ENCODE measurements around the gene AMOTL2.

AMOTL2 gene

DNA sequence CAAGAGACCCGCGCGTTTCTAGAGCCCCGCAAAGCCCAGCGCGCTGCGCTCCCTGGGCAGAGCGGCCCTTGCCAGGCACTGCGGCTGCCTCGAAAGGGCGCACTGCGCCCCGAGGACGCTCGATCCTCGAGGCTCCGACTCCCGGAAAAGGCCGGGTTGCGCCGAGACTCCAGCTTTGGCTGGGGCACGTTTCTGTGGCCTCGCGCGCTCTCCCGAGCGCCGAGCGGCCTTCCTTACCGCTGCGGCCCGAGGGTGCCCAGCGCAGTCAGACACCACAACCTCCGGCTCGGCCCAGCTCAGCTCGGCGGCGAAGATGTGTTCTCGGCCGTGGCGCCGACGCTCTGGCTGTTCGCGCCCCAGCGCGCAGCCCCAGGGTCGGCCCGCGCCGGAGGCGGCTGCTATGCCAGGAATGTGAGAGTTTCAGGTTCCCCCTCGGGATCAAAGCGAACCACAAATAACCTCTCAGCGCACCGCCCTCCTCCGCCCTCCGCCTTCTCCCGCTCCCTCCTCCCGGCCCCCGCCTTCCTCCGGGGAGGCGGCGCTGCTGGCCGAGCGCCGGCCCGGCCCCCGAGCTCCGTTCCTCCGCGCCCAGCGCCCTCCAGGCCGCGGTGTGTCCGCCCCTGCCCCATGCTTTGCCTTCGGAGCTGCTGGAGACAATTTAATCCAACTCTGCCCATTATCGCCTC lies at the start of gene AMOTL2:
AMOTL2 (minus strand) TSS at position 343 of the 686 bp plus-strand sequence. CDS start 3,014 bp downstream, outside the sequence.
- DNase-seq (ENCODE audit: extremely low read depth, low read depth) = peak; percentile 89
- peak within 1 kb of the TSS; percentile 95 for H3K4me3 ChIP-seq (replicated peaks; ENCODE audit: low read depth, low read length)
- TF ChIP-seq, protein P1, sequence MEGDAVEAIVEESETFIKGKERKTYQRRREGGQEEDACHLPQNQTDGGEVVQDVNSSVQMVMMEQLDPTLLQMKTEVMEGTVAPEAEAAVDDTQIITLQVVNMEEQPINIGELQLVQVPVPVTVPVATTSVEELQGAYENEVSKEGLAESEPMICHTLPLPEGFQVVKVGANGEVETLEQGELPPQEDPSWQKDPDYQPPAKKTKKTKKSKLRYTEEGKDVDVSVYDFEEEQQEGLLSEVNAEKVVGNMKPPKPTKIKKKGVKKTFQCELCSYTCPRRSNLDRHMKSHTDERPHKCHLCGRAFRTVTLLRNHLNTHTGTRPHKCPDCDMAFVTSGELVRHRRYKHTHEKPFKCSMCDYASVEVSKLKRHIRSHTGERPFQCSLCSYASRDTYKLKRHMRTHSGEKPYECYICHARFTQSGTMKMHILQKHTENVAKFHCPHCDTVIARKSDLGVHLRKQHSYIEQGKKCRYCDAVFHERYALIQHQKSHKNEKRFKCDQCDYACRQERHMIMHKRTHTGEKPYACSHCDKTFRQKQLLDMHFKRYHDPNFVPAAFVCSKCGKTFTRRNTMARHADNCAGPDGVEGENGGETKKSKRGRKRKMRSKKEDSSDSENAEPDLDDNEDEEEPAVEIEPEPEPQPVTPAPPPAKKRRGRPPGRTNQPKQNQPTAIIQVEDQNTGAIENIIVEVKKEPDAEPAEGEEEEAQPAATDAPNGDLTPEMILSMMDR (IDR thresholded peaks at IDR 0.05; ENCODE audit: low read depth, low read length, missing control alignments) = no peak

DNA sequence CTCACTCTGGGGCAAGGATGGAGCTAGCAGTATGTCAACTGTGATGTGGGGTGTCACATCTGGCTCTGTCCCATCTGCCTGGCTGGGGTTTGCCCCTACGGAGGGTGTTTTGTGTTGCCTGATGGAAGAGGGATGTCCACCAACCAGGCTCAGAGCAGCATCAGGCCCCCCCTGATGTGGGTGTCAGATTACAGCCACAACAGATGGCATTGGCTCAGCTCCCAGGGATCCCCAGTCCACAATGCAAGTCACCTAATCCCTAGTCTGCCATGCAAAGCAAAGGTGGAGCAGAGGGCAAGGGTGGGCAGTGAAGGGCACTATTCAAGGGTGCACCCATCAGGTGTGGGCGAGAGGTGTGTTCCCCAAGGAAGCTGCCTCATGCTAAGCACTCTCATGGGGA lies 48.9 kb upstream of the AMOTL2 start:
- no peak overlapping the region for H3K4me3 ChIP-seq (replicated peaks; ENCODE audit: low read depth, low read length)
- peak; percentile 49 for DNase-seq (ENCODE audit: extremely low read depth, low read depth)
- TF ChIP-seq, protein P1 (IDR thresholded peaks at IDR 0.05; ENCODE audit: low read depth, low read length, missing control alignments) = no peak

DNA sequence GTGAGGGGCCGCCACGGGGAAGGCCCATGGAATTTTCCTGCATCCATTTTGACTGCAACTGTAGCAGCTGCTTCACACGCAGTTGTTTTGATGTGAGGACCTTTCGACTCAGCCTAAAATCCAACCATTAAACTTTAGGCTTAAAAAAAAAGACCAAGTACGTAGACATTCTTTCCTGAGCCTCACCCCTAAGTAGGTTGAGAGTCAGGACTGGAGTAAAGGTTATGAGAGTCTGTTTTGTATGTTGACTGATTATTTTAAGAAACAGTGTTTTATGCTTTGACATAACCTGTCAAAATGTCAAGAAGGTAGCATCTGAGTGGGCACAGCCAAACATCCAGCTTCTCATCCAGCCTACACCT lies 45.7 kb upstream of the AMOTL2 start:
- no peak overlapping the region for H3K4me3 ChIP-seq (replicated peaks; ENCODE audit: low read depth, low read length)
- no peak for DNase-seq (ENCODE audit: extremely low read depth, low read depth)
- TF ChIP-seq, protein P1 (IDR thresholded peaks at IDR 0.05; ENCODE audit: low read depth, low read length, missing control alignments) = no peak

DNA sequence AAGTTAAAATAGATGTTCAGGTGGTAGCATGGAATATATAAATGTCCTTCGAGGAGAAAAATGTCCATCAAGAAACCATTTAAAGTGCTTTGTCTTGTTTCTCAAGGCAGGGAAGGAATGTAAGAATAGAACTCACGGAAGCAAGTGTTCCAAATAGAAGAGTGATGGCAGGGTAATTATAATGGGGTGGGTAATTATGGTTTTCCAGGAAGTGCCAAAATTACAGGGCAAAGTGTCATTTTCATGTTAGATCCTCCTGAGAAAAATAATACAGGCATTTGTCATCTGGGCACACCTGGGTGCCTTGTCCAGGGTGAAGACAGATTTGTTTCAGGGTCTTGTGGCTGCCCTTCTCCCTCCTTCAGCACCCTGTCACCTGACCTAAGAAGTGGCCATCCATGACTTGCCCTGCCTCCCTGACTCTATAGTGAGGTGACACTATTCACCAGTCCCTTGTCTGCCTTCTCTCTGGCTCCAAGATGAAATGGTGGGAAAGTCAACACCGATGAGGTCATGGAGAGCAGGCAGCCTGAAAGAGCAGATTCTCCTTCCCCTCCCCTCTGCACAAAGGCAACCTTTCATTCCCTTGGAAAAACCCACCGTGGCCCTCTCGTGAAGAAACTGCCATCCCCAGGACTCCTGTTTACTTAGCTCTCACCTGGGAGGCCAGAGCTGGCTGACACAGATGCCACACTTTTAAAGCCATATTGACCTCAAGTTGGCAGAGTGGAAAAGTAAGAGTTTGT lies 45.1 kb upstream of the AMOTL2 start:
- DNase-seq (ENCODE audit: extremely low read depth, low read depth) = no peak
- TF ChIP-seq, protein P1 (IDR thresholded peaks at IDR 0.05; ENCODE audit: low read depth, low read length, missing control alignments) = no peak

DNA sequence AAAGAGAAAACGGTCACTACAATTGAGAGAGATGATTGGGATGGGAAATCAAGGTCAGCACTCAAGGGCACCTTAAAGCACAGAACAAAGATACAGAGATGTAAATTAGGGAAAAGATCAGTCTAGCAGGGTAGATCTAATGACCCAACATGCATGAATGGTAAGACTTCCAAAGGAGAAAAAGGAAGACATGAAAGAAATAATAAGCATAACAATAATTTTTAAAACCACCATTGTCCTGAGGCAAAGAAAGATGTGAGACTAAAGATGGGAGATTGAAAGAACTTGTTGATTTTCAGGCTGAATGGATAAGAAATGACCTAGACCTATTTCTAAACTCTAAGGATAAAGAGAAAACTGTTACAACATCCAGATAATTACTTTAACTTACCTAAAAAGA lies 34.8 kb upstream of the AMOTL2 start:
- TF ChIP-seq, protein P1 (IDR thresholded peaks at IDR 0.05; ENCODE audit: low read depth, low read length, missing control alignments) = no peak
- no peak overlapping the region for H3K4me3 ChIP-seq (replicated peaks; ENCODE audit: low read depth, low read length)

More for the DNA sequence above, 45.1 kb upstream of the AMOTL2 start:
- H3K4me3 ChIP-seq (replicated peaks; ENCODE audit: low read depth, low read length) = no peak overlapping the region

DNA sequence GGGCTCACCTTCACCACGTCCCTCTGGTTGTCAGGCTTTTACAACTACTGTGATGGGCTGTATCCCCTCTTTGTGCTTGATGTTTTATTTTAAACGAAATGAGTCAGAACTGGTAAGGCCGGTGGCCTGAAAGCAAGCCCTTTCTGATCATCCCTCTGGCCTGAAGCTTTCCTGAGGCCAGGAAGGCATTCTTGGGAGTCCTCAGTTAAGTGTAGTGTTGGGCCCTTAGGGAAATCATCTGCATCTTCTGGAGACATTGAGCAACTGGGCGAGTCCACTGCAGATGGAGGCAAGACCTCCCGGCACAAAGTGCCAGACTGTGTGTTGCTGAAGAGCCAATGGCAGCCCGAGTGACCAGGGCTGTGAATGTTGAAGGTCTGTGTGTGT lies 33.0 kb upstream of the AMOTL2 start:
- TF ChIP-seq, protein P1 (IDR thresholded peaks at IDR 0.05; ENCODE audit: low read depth, low read length, missing control alignments) = no peak
- no peak for DNase-seq (ENCODE audit: extremely low read depth, low read depth)
- H3K4me3 ChIP-seq (replicated peaks; ENCODE audit: low read depth, low read length) = no peak overlapping the region

More for the DNA sequence above, 34.8 kb upstream of the AMOTL2 start:
- DNase-seq (ENCODE audit: extremely low read depth, low read depth) = no peak

Data from HFF-Myc (cell line).